AG09309 (cell line): ENCODE measurements around the gene AGBL3.

Source experiments
- DNase-seq: peaks from one replicate; pipeline ENCODE4 v3.0.0-alpha.2; 2010; ENCODE audit warnings: low read depth
- H3K4me3 ChIP-seq: 2 replicates; pipeline ENCODE4 v1.5.1; 2011; ENCODE audit warnings: mild to moderate bottlenecking, low read depth, low read length, moderate library complexity; ENCODE audit not compliant: control insufficient read depth
- CTCF ChIP-seq: IDR thresholded peaks from 2 replicates; pipeline ENCODE4 v1.5.1; 2011; ENCODE audit warnings: mild to moderate bottlenecking, low read depth, low read length, inconsistent platforms; ENCODE audit not compliant: insufficient read depth, control insufficient read depth; ENCODE audit errors: missing control alignments

Gene AGBL3

GRCh38 chr7:135083005-135083404, 96.7 kb downstream of the AGBL3 start:
- no peak overlapping the region for H3K4me3 ChIP-seq
- no peak for DNase-seq
- no peak for TF ChIP-seq CTCF

- no peak overlapping the region for H3K4me3 ChIP-seq
- TF ChIP-seq CTCF: no peak
- no peak for DNase-seq
These were observed 102.3 kb downstream of the AGBL3 start for GRCh38 chr7:135088566-135088965.

- no peak for TF ChIP-seq CTCF
These were observed 105.4 kb downstream of the AGBL3 start for GRCh38 chr7:135091717-135092116.

GRCh38 chr7:135094472-135095237, 108.3 kb downstream of the AGBL3 start:
- no peak for DNase-seq
- H3K4me3 ChIP-seq: no peak overlapping the region
- no peak for TF ChIP-seq CTCF

More at GRCh38 chr7:135091717-135092116, 105.4 kb downstream of the AGBL3 start:
- H3K4me3 ChIP-seq: no peak overlapping the region
- no peak for DNase-seq

GRCh38 chr7:135095450-135095849, 109.1 kb downstream of the AGBL3 start:
- no peak for TF ChIP-seq CTCF
- H3K4me3 ChIP-seq: no peak overlapping the region
- DNase-seq: no peak

GRCh38 chr7:135098391-135098790, 112.1 kb downstream of the AGBL3 start:
- TF ChIP-seq CTCF: no peak
- no peak for DNase-seq
- no peak overlapping the region for H3K4me3 ChIP-seq
